Parietal lobe (tissue), 1 donor: ENCODE data around the gene ADAMTS13. TPM values are rescaled to one million over a fixed set of nuclear protein-coding genes. Genes with fewer than 3 reads are reported as not detected.

Experiments
- total RNA-seq: library from RNA; depleted of rRNA; stranded (reverse); fragments of >200 nt; gene quantifications from one replicate; pipeline ENCODE4 v1.2.3, GENCODE V29; 2014

ADAMTS13 gene
- total RNA-seq = 2.5 TPM

DNA sequence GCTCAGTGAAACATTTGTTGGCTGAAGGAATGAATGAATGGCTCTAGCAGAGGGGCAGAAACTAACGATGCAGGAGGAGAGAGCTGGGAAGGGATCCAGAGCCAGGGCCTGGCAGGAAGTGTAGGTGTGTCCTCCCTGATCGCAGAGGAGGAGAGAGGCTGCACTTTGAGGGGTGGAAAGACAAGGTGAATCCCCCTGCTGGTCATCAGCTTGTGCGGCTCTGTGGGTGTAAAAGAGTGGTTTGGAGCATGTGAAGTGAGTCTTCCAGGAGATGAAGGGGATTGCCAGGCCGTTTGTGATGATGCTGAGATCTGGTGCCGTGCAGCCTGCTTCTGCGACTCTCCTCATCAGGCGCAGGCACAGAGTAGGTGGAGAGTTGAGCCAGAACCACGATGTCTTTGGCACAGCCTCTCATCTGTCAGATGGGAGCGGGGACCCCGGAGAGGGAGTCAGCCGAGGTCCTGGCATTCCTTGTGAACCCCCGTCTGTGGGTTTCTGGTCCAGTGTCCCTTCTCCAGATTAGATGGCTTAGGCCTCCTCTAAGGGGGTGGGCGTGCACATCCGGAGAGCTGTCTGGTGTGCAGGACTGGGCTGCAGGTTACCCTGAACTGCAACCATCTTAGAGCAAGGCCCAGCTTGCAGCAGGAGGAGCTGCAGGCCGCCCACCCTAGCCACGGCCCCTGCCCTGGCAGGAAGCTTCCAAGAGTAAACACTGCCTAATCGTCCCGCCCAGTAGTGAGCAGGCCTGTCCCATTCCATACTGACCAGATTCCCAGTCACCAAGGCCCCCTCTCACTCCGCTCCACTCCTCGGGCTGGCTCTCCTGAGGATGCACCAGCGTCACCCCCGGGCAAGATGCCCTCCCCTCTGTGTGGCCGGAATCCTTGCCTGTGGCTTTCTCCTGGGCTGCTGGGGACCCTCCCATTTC lies at the start of gene ADAMTS13:
ADAMTS13 (plus strand) TSS at position 753 of the 928 bp plus-strand sequence; CDS start at position 830, 77 bp downstream.

DNA sequence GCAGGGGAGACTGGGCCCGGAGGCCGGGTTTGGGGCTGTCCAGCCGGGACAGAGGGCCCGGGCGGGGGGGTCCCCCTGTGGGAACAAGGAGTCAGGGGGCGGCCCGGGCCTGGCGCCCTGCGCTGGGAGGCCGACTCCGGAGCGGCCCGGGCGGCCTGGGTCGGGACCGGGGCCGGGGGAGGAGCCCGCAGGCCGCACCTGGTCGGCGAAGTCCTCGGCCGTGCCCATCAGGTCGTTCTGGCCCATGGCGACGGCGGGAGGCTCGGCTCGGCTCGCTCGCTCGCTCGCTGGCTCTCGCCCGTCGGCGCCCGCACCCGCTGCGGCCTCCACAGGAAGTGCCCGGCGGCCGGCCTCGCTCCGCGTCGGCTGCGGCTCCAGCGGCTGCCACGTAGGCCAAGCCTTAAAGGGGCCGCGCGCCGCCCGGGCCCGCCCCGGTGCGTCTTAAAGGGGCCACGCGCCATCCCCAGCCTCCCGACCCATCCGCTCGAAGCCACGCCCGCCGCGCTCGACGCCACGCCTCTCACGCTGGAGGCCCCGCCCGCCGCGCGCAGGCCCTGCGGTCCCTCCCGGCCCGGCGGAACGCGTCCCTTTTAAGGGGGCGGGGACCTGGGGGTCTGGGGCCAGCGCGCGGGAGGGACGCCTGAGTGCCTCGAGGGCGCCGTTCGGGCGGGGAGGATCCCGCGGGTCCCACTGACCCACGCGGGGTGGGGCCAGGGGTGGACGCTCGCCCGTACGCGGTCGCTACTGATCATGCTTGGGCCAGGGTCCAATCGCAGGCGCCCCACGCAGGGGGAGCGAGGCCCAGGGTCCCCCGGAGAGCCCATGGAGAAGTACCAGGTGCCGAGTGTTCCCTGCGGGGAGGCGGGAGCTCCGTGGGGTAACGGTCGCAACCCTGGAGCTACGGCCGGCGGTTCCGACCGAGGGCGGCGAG lies 46.2 kb upstream of the ADAMTS13 start, which contains the start of the genes STKLD1 and SURF4:
STKLD1 (plus strand) TSS at position 643 of the 931 bp plus-strand sequence; CDS start at position 751, 108 bp downstream.
SURF4 (minus strand) TSS at position 337 of the 931 bp plus-strand sequence; CDS start at position 246, 91 bp downstream.

DNA sequence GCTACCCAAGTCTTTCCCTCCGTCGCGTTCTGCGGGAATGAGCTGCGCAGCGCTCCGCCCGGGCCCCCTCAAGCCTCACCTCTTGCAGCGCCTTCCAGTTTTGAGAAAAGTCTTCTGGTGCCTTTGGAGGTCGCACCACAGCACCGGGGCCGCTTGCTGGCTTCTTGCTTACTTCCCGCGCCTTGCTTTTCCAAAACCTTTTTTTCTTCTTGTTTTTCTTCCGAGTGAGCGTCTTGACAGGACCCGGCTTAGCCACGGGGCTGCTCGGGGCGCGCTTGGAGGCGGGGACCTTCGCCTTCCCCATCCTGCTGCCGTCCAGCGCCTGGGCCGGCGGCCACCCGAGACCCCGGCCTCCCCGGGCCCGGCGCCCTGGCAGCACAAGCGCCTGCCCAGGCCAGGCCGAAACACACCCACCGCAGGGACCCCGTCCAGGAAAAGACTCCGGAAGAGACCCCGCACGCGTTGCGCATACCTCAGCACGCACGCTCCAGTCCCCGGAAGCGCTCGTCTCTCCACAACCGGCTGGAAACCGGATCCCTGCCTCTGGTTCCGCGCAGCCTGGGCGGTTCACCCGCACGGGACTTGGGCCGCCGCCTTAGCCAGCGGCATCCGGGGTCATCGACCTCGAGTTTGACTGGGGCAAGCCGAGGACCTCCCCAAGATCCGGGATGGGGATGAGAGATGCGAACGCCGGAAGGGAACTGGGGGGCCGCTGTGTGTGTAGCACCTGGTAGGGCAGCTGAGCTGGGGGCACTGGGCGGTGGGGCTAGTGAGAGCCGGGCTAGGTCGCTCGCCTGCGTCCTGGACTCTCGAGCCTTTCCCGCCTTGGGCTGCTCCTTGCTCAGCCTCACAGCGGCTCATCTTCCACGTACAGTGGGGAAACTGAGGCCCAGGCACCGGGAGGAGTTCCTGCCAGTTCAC lies 4.4 kb upstream of the ADAMTS13 start, which contains the start of gene REXO4:
REXO4 (minus strand) TSS at position 470 of the 921 bp plus-strand sequence; CDS start at position 304, 166 bp downstream.

DNA sequence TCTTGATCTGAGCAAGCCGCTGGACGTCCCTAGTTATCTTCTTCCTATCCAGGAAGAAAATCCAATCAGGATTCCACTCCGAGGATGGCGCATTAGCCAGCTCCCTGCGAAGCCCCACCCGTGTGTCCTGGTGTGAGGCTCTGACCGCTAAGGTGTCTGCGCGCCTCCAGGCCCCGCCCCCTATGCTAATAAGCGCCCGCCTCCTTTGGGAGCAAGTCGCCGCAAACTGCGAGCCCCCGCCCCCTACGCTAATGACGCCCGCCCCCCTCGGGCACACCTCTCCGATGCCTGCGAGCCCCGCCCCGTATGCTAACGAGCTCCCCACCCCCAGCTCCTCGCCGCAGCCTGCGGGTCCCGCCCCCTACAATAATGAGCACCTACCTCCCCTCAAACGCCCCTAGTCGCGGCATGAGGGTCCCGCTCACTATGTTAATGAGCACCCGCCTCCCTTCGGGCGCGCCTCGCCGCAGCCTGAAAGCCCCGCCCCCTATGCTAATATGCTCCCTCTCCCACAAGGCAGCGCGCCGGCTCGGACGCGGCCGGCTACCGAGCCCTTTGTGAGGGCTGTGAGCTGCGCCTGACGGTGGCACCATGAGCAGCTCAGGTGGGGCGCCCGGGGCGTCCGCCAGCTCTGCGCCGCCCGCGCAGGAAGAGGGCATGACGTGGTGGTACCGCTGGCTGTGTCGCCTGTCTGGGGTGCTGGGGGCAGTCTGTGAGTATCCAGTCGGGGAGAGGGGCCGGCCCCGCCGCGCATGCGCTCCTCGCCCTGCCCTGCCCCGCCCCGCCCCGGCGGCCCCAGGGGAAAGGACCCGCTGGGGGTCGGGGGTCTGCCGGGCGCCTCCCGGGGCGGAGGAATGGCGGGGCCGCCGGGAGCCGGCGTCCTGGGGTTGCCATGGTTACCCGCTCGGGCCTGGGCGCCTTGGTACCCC lies 37.6 kb downstream of the ADAMTS13 start, which contains the start of gene CACFD1:
CACFD1 (plus strand) TSS at position 503 of the 929 bp plus-strand sequence; CDS start at position 592, 89 bp downstream.

DNA sequence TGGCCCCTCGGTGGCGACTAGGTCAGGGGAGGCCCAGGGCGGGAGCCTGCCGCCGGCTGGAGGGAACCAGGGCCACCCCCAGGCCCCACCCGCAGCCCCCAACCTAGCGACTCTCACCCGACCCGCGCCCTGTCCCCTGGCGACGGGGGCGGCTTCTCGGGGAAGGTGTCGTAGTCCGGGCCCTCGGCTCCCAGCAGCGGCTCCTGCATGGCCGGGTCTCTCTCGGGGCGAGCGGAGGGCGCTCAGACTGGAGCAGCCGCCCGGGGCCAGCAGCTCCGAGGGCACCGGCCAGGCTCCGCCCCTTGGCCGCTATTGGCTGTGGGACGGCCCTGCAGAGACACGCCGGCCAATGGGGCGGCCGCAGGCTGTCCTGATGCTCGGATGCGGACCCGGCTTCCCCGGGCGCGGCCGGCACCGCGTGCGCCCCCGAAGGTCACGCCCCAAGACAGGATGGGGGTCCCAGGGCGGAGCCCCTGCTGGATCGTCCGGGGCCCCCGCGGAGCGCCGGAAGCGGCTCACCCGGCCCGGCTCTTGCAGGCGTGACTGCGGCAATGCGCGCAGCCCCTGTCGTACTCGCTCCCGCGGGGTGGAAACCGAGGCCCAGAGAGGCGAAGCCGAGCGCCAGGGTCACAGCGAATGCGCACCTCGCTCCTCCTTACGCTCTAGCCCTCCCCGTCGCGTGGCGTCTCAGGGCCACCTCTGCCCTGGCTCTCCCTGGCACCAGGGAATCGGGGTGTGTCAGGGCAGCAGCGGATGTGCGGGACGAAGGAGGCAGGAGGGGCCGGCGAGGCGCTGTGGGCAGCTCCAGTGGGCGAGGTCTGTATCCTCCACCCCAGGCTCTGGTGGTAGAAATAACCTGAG lies 56.9 kb downstream of the ADAMTS13 start, which contains the start of gene SLC2A6:
SLC2A6 (minus strand) TSS at position 249 of the 861 bp plus-strand sequence; CDS start at position 209, 40 bp downstream.

Other genes with a start within 250 kb of the ADAMTS13 start
- gene OBP2B, start 213.1 kb upstream of the ADAMTS13 start, total RNA-seq = not detected
- gene ABO, start 147.2 kb upstream of the ADAMTS13 start, total RNA-seq = not detected
- 17.5 TPM for gene SURF6, start 86.2 kb upstream of the ADAMTS13 start, total RNA-seq
- 34.4 TPM for gene MED22, start 74.2 kb upstream of the ADAMTS13 start, total RNA-seq
- gene RPL7A, start 74.1 kb upstream of the ADAMTS13 start, total RNA-seq = 912 TPM
- 10.6 TPM for gene SURF1, start 65.9 kb upstream of the ADAMTS13 start, total RNA-seq
- gene SURF2, start 65.8 kb upstream of the ADAMTS13 start, total RNA-seq = 14.1 TPM
- gene SURF4, start 46.3 kb upstream of the ADAMTS13 start, total RNA-seq = 66.4 TPM
- 1.6 TPM for gene STKLD1, start 46.0 kb upstream of the ADAMTS13 start, total RNA-seq
- 14.7 TPM for gene REXO4, start 4.4 kb upstream of the ADAMTS13 start, total RNA-seq
- 27.2 TPM for gene CACFD1, start 37.6 kb downstream of the ADAMTS13 start, total RNA-seq
- gene SLC2A6, start 56.7 kb downstream of the ADAMTS13 start, total RNA-seq = 17.2 TPM
- gene MYMK, start 102.6 kb downstream of the ADAMTS13 start, total RNA-seq = not detected
- 3.8 TPM for gene ADAMTSL2, start 112.3 kb downstream of the ADAMTS13 start, total RNA-seq
- gene FAM163B, start 187.0 kb downstream of the ADAMTS13 start, total RNA-seq = 17.2 TPM
- gene DBH, start 214.0 kb downstream of the ADAMTS13 start, total RNA-seq = not detected